Left ventricle myocardium inferior (tissue), 1 donor: Measurements from ENCODE around the gene TANGO2. TPM values are rescaled to one million over a fixed set of nuclear protein-coding genes. Genes with fewer than 3 reads are reported as not detected.

Source experiments
- DNase-seq: peaks from one replicate; pipeline ENCODE4 v3.0.0-alpha.2; 2020
- H3K27ac ChIP-seq: fragments of 200-600 bp; replicated peaks from 2 replicates; pipeline ENCODE4 v1.8.0; 2021
- H3K27me3 ChIP-seq: fragments of 200-600 bp; 2 replicates; pipeline ENCODE4 v1.8.0; 2021; ENCODE audit warnings: low read depth
- H3K36me3 ChIP-seq: fragments of 200-600 bp; 2 replicates; pipeline ENCODE4 v1.8.0; 2021
- H3K4me1 ChIP-seq: fragments of 200-600 bp; 2 replicates; pipeline ENCODE4 v1.8.0; 2021
- H3K4me3 ChIP-seq: fragments of 200-600 bp; 2 replicates; pipeline ENCODE4 v1.8.0; 2021; ENCODE audit warnings: mild to moderate bottlenecking, moderate library complexity
- H3K9me3 ChIP-seq: fragments of 200-600 bp; replicated peaks from 2 replicates; pipeline ENCODE4 v1.8.0; 2021
- CTCF ChIP-seq: fragments of 200-600 bp; IDR thresholded peaks from 2 replicates; pipeline ENCODE4 v1.8.0; 2021; ENCODE audit warnings: antibody characterized with exemption, mild to moderate bottlenecking, borderline replicate concordance
- intact Hi-C: fragments of 100-400 bp; cut with micrococcal nuclease; formaldehyde crosslinking; loops from one replicate; pipeline ENCODE4 v1.11.0; 2022
- total RNA-seq: library from RNA; stranded (reverse); fragmentation: NEBNext Ultra II Directional; extraction: Animal tissue kit (Norgen Biotek cat#: 25700); gene quantifications from one replicate; pipeline ENCODE4 v1.2.1, GENCODE V29; 2021
- donor health status: DM: no; HTN: yes; CAD: no; lungs with severe emphysema.

The TANGO2 gene
- total RNA-seq, 1 donor from 2014 or later, result 71.7 TPM

- no peak for DNase-seq
- intact Hi-C loops, result no loop called here
Observed at GRCh38 chr22:20018001-20018400, 2.9 kb upstream of the TANGO2 start.

GRCh38 chr22:20019661-20020532 is 1.0 kb upstream of the TANGO2 start:
- intact Hi-C loops, result no loop called here
- H3K27me3 ChIP-seq, result no peaks in the 10 kb centered on the region
- H3K36me3 ChIP-seq, result no peaks in the 10 kb centered on the region
- no peak for TF ChIP-seq CTCF
- DNase-seq, result no peak
- no peaks in the 10 kb centered on the region for H3K9me3 ChIP-seq
- H3K4me1 ChIP-seq, result peaks cover 70% of the 10 kb centered on the region
- H3K27ac ChIP-seq, result peak overlapping the region; percentile 99
- H3K4me3 ChIP-seq, result peak overlapping the region; percentile 99

More at GRCh38 chr22:20018001-20018400, 2.9 kb upstream of the TANGO2 start:
- H3K4me1 ChIP-seq, result peaks cover 64% of the 10 kb centered on the region
- no peaks in the 10 kb centered on the region for H3K27me3 ChIP-seq
- H3K9me3 ChIP-seq, result no peaks in the 10 kb centered on the region
- no peak overlapping the region for H3K4me3 ChIP-seq
- no peak for TF ChIP-seq CTCF
- H3K27ac ChIP-seq, result no peak overlapping the region
- no peaks in the 10 kb centered on the region for H3K36me3 ChIP-seq

- Histone ChIP-seq H3K36me3 (no peaks in the 10 kb centered on the region), H3K27me3 (no peaks in the 10 kb centered on the region), H3K4me3 (peak overlapping the region; percentile 99), H3K9me3 (no peaks in the 10 kb centered on the region), H3K4me1 (peaks cover 71% of the 10 kb centered on the region), H3K27ac (peak overlapping the region; percentile 99)
- DNase-seq, result peak; percentile 82
- no peak for TF ChIP-seq CTCF
- intact Hi-C loops, result no loop called here
Observed at GRCh38 chr22:20021196-20022181, 579 bp downstream of the TANGO2 start.

- Histone ChIP-seq H3K9me3 (no peaks in the 10 kb centered on the region), H3K27ac (peak overlapping the region; percentile 99), H3K36me3 (no peaks in the 10 kb centered on the region), H3K4me1 (peaks cover 73% of the 10 kb centered on the region), H3K27me3 (no peaks in the 10 kb centered on the region), H3K4me3 (peak overlapping the region; percentile 99)
- TF ChIP-seq CTCF, result no peak
- intact Hi-C loops, result no loop called here
- no peak for DNase-seq
Observed at GRCh38 chr22:20022231-20022977, 1.5 kb downstream of the TANGO2 start.
